Astrocyte of the hippocampus (primary cell): ENCODE data around the gene PRXL2B.
"Not testable (repeated sequence)": the region's sequence is repeated elsewhere in the genome, so short reads cannot be mapped to it uniquely, and the experiment has no call there.

Source experiments
- DNase-seq: peaks from one replicate; pipeline ENCODE4 v3.0.0; 2011; ENCODE audit warnings: low read depth, low spot score

Gene PRXL2B

GRCh38 chr1:2612591-2613365, 26.2 kb downstream of the PRXL2B start:
- no peak for DNase-seq

GRCh38 chr1:2614145-2614544, 27.6 kb downstream of the PRXL2B start:
- no peak for DNase-seq

DNA sequence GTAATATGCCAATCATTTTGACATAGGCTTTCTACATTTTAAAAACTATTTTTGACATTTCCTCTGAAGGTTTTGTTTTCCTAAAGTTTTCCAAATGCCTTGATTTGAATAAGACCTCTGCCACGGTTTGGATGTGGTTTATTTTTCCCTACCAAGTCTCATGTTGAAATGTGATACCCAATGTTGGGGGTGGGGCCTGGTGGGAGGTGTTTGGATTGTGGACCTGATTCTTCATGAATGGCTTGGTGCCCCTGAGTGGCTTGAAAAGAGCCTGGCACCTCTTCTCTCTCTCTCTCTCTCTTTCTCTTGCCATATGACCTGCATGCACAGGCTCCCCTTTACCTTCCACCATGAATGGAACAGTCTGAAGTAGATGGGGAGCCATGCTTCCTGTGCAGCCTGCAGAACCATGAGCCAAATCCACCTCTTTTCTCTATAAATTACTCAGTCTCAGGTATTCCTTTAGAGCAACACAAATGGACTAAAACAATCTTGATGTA, 31.4 kb downstream of the PRXL2B start:
- no peak for DNase-seq

GRCh38 chr1:2623571-2624337, 37.2 kb downstream of the PRXL2B start:
- no peak for DNase-seq

DNA sequence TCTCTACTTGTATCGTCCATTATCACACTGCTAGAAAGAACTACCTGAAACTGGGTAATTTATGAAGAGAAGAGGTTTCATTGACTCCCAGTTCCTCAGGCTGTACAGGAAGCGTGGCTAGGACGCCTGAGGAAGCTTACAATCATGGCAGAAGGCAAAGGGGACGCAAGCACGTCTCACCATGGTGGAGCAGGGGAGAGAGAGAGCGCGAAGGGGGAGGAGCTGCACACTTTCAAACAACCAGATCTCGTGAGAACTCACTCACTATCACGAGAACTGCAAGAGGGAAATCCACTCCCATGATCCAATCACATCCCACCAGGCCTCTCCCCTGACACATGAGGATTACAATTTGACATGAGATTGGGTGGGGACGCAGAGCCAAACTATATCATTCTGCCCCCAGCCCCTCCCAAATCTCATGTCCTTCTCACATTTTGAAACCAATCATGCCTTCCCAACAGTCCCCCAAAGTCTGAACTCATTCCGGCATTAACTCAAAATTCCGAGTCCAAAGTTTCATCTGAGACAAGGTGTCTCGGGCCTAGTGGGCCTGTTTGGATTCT, 38.2 kb downstream of the PRXL2B start:
- no peak for DNase-seq

- no peak for DNase-seq
These were observed 38.7 kb downstream of the PRXL2B start for GRCh38 chr1:2625311-2625710.

GRCh38 chr1:2625748-2626147, 39.2 kb downstream of the PRXL2B start:
- DNase-seq, result not testable (repeated sequence)

GRCh38 chr1:2627746-2628145, 41.2 kb downstream of the PRXL2B start:
- no peak for DNase-seq

DNA sequence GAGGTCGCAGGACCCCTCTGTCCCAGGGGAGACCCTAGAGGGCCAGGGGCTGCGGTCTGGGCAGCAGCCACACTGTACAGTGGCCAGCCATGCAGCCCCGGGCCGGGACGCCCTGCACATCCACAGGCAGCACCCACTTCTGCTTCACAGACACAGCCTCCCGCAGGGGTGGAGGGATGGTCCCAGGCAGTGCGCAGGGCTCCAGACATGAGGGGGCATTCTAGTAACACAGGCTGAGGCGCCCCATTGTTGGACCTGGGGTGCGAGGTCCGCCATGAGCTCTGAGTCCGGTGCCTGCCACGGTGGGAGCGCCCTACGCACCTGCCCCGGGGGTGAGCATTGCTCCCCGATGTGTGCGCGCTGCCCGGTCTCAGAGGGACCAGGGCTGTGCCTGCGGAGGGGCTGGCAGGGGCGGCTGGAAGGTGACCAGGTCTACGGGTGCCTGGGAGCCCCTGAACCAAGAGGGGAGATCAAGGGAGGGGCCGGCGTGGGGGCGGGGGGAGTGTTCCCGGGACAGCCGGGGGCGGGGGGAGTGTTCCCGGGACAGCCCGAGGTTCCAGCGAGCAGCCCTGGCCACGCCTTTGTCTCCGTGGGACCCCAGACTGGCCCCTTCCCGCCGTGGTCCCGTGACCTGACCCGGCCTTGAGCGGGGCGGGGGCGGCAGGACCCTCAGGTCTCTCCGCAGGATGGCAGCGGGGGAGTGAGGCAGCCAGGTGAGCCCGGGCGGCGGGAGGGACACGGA, 41.8 kb downstream of the PRXL2B start:
- DNase-seq, result no peak

- DNase-seq, result no peak
These were observed 42.5 kb downstream of the PRXL2B start for GRCh38 chr1:2628933-2629626.

DNA sequence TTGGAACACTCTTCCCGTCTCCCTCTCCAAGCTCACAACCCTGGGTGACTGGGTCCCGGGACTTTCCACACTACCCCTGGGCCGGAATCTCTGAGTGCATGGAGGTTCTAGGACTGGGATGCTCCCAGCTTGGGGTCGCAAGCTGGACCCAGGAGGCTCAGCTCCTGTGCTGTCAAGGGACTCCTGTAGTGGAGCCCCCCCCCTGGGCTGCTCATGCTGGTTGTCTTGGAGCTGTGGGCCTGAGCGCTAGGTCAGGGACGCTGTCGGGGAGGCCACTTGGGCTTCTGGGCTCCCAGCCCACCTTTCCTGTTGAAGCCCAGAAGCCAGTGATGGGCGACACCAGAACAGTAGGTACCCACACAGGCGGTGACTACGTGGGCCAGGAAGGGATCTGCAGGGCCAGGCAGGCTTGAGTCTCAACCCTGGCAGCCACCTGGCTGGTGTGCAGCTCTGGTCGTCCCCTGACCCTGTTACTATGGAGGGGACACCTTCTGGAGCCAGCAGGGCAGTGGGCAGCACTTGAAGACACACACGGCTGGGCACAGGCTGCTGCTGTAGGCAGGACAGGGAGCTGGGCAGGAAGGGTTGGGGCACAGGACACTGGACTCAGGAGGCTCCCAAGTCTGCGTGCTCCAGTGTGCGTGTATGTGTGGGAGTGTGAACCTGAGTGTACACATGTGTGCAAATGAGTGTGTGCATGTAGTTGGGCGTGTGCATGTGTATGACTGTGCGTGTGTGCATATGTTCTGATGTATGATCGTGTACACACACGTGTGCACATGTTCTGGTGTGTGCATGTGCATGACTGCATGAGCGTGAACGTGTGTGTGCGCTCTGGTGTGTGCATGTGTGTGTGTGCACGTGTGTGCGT, 43.3 kb downstream of the PRXL2B start:
- DNase-seq, result no peak

- DNase-seq, result no peak
These were observed 44.0 kb downstream of the PRXL2B start for GRCh38 chr1:2630498-2631135.

DNA sequence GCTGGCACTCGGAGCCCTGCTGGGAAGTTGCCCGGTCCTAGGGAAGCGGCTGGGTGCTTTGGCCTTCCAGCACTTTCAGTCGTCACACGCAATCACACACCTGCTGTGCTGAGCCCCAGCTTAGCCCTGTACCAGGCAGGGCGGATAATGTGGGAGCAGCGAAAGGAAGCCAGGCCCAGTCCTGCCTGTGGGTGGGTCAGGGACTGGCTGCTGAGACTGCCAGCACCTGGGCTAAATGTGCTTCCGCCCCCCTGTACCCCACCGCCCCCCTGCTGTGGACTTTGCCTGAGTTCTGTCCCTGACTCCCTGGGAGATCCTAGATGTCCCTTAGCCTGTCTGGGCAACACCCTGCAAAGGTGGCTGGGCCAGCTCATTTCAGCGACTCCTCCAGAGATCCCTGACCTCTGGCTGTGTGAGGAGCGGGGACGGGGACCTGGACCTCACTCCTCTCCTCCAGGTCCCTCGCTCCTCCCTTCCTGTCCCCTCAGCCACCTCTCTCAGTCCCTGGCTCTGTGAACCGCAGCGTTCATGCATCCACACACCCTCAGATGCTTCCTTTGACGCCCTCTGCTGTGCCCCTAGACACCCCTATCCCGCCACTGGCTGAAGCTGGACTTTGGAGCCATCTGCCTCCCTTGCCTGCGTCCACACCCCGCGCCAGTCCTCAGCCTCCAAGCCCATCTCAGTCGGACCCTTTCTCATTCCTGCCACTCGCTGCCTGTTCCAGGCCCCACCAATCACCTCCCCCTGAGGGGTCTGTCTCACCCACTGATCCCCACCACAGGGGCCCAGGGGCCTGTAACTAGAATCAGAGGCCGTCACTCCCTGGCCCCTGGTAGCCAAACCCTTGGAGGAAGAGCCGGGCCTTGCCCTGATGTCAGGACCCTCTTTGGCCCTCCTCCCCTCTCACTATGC, 44.8 kb downstream of the PRXL2B start:
- no peak for DNase-seq

- DNase-seq, result no peak
These were observed 45.5 kb downstream of the PRXL2B start for GRCh38 chr1:2632051-2632430.

DNA sequence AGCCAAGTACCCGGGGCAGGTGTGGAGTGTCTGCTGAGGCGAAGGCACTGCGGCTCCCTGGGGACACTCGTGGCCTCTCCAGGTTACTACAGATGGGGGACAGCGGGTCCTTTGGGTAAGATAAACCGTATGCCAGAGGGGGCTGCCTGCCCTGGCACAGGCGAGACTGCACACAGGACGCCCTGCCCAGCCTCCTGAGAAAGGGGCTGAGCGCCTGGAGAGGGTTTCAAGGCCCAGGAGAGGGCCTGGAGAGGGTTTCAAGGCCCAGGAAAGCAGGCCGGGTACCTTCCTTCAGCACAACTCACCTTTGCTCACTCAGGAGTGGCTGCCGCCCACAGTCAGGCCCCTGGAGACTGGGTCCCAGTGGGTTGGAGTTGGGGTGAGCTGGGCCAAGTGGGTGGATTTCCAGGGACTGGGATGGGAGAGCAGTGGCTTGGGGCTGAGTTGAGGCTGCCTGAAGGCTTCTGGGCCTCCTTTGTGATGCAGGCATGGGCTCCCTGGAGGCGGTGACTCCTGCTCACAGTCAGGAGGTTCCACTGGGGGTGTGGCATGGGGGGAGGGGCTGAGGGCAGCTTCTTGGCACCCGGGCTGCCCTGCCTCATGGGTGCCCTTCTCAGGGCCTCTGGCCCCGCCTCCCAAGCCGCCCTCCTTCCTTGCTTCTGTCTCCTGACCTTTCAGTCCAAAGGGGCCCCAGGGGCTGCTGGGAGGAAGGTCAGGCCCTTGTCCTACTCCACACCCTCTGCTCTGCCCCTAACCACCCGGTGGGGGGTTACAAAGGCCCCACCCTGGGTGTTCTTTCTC, 46.2 kb downstream of the PRXL2B start, which contains the start of gene MMEL1:
Gene MMEL1 (minus strand): TSS at position 456 of the 801 bp plus-strand sequence. CDS start 3,532 bp downstream, outside the sequence.
- DNase-seq, result no peak

GRCh38 chr1:2633366-2633935, 46.9 kb downstream of the PRXL2B start:
- no peak for DNase-seq

GRCh38 chr1:2633936-2634491, 47.4 kb downstream of the PRXL2B start:
- no peak for DNase-seq
